OCI-LY7 (cell line): ENCODE measurements around the gene NUDT9.

Experiments used
- EZH2phosphoT487 ChIP-seq: fragments of 200-600 bp; sonication (generic); IDR thresholded peaks from 2 replicates; pipeline ENCODE4 v1.6.1; 2018; ENCODE audit warnings: low read depth, borderline replicate concordance, mild to moderate bottlenecking, mixed run types, antibody characterized with exemption, low read length, moderate library complexity, mixed read lengths
- TF ChIP-seq, protein P1 (sequence below): fragments of 200-600 bp; sonication (generic); conservative IDR thresholded peaks from 2 replicates; pipeline ENCODE4 v1.5.1; 2014; ENCODE audit warnings: mild to moderate bottlenecking, antibody characterized with exemption, low read length, moderate library complexity, mixed read lengths

DNA sequence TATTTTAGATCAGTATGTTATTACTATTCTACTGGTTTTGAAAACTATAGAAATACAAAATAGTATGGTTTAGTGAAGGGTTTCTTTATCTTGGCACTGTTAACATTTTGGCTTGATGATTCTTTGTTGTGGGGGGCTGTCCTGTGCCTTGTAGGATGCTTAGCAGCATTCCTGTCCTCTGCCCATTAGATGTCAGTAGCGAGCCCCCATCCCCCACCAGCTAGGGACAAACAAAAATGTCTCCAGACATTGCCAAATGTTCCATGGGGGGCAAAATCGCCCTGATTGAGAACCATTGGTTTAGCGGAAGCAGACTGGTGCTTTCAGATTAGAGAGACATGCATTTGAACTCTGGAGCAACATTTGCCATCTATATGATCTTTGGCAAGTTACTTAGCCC, 83.5 kb downstream of the NUDT9 start:
- TF ChIP-seq, protein P1, sequence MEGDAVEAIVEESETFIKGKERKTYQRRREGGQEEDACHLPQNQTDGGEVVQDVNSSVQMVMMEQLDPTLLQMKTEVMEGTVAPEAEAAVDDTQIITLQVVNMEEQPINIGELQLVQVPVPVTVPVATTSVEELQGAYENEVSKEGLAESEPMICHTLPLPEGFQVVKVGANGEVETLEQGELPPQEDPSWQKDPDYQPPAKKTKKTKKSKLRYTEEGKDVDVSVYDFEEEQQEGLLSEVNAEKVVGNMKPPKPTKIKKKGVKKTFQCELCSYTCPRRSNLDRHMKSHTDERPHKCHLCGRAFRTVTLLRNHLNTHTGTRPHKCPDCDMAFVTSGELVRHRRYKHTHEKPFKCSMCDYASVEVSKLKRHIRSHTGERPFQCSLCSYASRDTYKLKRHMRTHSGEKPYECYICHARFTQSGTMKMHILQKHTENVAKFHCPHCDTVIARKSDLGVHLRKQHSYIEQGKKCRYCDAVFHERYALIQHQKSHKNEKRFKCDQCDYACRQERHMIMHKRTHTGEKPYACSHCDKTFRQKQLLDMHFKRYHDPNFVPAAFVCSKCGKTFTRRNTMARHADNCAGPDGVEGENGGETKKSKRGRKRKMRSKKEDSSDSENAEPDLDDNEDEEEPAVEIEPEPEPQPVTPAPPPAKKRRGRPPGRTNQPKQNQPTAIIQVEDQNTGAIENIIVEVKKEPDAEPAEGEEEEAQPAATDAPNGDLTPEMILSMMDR = peak; percentile 55
- TF ChIP-seq EZH2phosphoT487 = no peak
